Measurements from ENCODE around the gene AMBRA1.

Gene AMBRA1

DNA sequence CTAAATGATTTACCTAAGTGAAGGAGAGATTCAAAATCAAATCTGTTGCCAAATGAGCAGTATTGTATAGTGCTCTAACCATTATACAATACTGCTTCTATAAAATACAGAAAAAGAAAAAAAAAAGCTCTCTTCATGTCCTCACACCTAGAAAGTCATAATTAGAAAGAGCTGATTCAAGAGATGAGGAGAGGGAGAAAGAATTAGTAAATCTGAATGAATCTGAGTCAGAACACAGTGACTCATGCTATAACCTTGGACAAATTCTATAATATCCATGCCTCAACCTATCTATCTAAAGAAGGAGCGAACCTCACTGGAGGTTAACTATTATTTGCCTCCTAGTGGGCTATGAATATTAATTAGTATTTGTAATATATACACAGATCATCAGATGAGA is 29.4 kb downstream of the AMBRA1 start:
- DNase-seq = no peak
- TF ChIP-seq, protein P1, sequence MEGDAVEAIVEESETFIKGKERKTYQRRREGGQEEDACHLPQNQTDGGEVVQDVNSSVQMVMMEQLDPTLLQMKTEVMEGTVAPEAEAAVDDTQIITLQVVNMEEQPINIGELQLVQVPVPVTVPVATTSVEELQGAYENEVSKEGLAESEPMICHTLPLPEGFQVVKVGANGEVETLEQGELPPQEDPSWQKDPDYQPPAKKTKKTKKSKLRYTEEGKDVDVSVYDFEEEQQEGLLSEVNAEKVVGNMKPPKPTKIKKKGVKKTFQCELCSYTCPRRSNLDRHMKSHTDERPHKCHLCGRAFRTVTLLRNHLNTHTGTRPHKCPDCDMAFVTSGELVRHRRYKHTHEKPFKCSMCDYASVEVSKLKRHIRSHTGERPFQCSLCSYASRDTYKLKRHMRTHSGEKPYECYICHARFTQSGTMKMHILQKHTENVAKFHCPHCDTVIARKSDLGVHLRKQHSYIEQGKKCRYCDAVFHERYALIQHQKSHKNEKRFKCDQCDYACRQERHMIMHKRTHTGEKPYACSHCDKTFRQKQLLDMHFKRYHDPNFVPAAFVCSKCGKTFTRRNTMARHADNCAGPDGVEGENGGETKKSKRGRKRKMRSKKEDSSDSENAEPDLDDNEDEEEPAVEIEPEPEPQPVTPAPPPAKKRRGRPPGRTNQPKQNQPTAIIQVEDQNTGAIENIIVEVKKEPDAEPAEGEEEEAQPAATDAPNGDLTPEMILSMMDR (IDR thresholded peaks at IDR 0.05) = no peak
- H3K9me3 ChIP-seq = no peaks in the 10 kb centered on the region
- no peaks in the 10 kb centered on the region for H3K27me3 ChIP-seq
- H3K4me3 ChIP-seq = no peak overlapping the region
- no peak overlapping the region for H3K27ac ChIP-seq
- intact Hi-C loops (cut with DNase I; ENCODE audit: low total_unique reads) = no loop called here
- H3K4me1 ChIP-seq = peaks cover 0 to 28% (median 11%) of the 10 kb centered on the region in 4 donors
- no peaks in the 10 kb centered on the region for H3K36me3 ChIP-seq

DNA sequence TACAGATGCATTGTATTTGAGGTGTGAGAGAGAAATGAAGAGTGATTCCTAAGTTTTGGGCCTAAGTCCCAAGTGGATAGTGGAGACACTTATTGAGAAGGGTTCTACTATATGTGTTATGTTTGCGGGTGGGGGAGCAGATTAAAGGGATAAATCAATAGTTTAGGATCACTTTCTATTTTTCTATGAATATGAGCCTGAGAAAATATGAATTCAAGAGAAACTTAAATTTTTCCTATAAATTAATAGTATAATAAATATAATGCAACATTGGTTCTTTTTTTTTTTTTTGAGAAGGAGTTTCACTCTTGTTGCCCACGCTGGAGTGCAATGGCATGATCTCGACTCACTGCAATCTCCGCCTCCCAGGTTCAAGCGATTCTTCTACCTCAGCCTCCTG is 31.3 kb downstream of the AMBRA1 start:
- intact Hi-C loops (cut with DNase I; ENCODE audit: low total_unique reads) = no loop called here
- H3K4me3 ChIP-seq = no peak overlapping the region
- no peaks in the 10 kb centered on the region for H3K27me3 ChIP-seq
- no peaks in the 10 kb centered on the region for H3K9me3 ChIP-seq
- TF ChIP-seq, protein P1 (IDR thresholded peaks at IDR 0.05) = no peak
- H3K27ac ChIP-seq = no peak overlapping the region
- H3K36me3 ChIP-seq = no peaks in the 10 kb centered on the region
- peaks cover 0 to 34% (median 11%) of the 10 kb centered on the region in 4 donors for H3K4me1 ChIP-seq
- DNase-seq = no peak

DNA sequence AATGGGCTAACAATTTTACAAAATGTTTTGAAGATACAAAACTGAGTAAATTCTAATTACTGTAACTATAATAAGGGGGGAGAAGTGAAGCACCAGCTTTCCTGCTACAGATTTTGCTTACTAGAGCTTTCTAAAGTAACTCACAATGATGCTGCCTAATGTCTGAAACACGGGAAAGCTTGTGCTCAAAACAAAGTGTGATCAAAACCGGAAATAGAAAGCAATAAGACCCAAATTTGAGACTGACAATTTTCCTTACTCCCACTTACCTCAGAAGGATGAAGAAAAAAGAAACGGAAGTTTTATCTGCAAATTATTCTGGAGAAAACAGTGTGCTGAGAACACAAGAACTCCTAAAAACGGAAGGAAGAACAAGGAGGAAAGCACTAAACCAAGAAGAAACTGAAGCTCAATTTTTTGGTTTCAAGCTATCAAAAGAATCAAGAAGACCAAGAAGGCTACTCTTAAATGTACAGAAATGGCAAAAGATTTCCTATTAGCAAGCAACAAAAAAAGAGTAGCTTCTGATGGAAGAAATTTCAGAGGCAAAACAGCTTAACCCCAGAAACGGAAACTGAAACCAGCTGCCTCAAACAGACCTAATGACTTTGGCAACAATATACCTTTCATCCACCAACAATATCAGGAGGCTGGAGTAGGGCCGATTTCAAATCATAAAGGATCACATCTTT is 33.4 kb downstream of the AMBRA1 start:
- no peaks in the 10 kb centered on the region for H3K36me3 ChIP-seq
- intact Hi-C loops (cut with DNase I; ENCODE audit: low total_unique reads) = no loop called here
- no peaks in the 10 kb centered on the region for H3K27me3 ChIP-seq
- H3K27ac ChIP-seq = peak overlapping the region; percentile 48 to 54
- no peak for DNase-seq
- no peaks in the 10 kb centered on the region for H3K9me3 ChIP-seq
- peak overlapping the region; percentile 25 to 42 for H3K4me3 ChIP-seq
- peaks cover 0 to 39% (median 11%) of the 10 kb centered on the region in 4 donors for H3K4me1 ChIP-seq
- TF ChIP-seq, protein P1 (IDR thresholded peaks at IDR 0.05) = no peak

DNA sequence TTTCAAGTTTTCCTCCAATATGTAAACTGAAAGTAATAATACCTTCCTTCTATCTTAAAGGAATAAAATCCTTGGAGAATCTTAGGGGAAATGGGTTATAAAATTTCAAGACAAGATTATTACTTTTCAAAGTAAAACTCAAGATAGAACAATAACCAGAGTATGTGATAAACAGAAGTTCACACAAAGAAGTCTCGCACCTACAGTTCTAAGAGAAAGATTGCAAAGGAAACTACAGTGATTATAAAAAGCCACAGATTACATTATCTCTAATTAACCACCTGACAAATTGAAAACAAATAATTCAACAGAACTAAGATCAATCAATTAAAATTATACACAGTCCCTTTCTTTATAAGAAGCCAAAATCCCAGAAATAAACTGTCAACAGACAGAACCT is 34.0 kb downstream of the AMBRA1 start:
- H3K27ac ChIP-seq = peak overlapping the region in 1 of 2 donors; percentile 48
- H3K9me3 ChIP-seq = no peaks in the 10 kb centered on the region
- H3K4me1 ChIP-seq = peaks cover 0 to 44% (median 16%) of the 10 kb centered on the region in 4 donors
- intact Hi-C loops (cut with DNase I; ENCODE audit: low total_unique reads) = no loop called here
- DNase-seq = no peak
- no peaks in the 10 kb centered on the region for H3K27me3 ChIP-seq
- no peaks in the 10 kb centered on the region for H3K36me3 ChIP-seq
- TF ChIP-seq, protein P1 (IDR thresholded peaks at IDR 0.05) = no peak
- H3K4me3 ChIP-seq = no peak overlapping the region

DNA sequence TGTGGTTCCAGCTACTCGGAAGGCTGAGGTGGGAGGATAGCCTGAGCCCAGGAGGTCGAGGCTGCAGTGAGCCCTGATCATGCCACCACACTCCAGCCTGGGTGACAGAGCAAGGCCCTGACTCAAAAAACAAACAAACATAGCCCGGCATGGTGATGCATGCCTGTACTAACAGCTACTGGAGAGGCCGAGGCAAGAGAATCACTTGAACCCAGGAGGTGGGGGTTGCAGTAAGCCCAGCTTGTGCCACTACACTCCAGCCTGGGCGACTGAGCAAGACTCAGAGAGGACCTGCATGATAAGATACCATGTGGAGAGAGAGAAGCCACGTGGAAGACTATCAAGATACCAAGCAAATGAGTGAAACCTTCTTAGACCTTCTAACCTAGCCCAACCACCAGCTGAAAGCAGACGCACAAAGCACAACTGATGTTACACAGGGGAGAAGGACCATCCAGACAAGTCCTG is 36.1 kb downstream of the AMBRA1 start:
- Histone ChIP-seq H3K27ac (no peak overlapping the region), H3K4me1 (peaks cover 0 to 61% (median 33%) of the 10 kb centered on the region in 4 donors), H3K27me3 (no peaks in the 10 kb centered on the region), H3K36me3 (no peaks in the 10 kb centered on the region), H3K9me3 (no peaks in the 10 kb centered on the region), H3K4me3 (no peak overlapping the region)
- TF ChIP-seq, protein P1 (IDR thresholded peaks at IDR 0.05) = no peak
- intact Hi-C loops (cut with DNase I; ENCODE audit: low total_unique reads) = no loop called here
- no peak for DNase-seq
